Keratinocyte (primary cell): Measurements from ENCODE around the gene TMEM132C. TPM values are rescaled to one million over a fixed set of nuclear protein-coding genes. Genes with fewer than 3 reads are reported as not detected.

Source experiments
- DNase-seq: peaks from one replicate; pipeline ENCODE4 v3.0.0-alpha.2; 2011; ENCODE audit warnings: low read depth, missing footprints, low spot score
- FAIRE-seq: peaks from 2 replicates; lab custom pipeline; 2011; peaks lifted over from hg19 to GRCh38; lab: Jason Lieb, UNC
- H2AFZ ChIP-seq: 2 replicates; pipeline ENCODE4 v1.6.0; 2012; ENCODE audit warnings: low read length, control low read depth, inconsistent platforms; ENCODE audit not compliant: control insufficient read depth
- H3K27ac ChIP-seq: 2 replicates; pipeline ENCODE4 v1.5.1; 2011; ENCODE audit warnings: low read length; ENCODE audit not compliant: control insufficient read depth, insufficient read depth
- H3K27me3 ChIP-seq: 3 replicates; pipeline ENCODE4 v1.6.0; 2011; ENCODE audit warnings: low read length; ENCODE audit not compliant: control insufficient read depth, insufficient read depth; ENCODE audit errors: extremely low read depth
- H3K36me3 ChIP-seq, 2 experiments: 2 replicates in 1 of 2; 3 replicates in 1 of 2; pipeline ENCODE4 v1.5.1; 2011; ENCODE audit warnings: low read length in 2 of 2, mild to moderate bottlenecking in 1 of 2; ENCODE audit not compliant: control insufficient read depth in 2 of 2, insufficient read depth in 2 of 2; ENCODE audit errors: extremely low read depth in 1 of 2
- H3K4me1 ChIP-seq: 3 replicates; pipeline ENCODE4 v1.5.1; 2011; ENCODE audit warnings: low read length; ENCODE audit not compliant: control insufficient read depth, insufficient read depth; ENCODE audit errors: extremely low read depth
- H3K4me2 ChIP-seq: 3 replicates; pipeline ENCODE4 v1.6.0; 2011; ENCODE audit warnings: low read depth, low read length; ENCODE audit not compliant: control insufficient read depth, insufficient read depth; ENCODE audit errors: extremely low read depth
- H3K4me3 ChIP-seq, 3 experiments: fragments of 200-600 bp in 1 of 3; sonication (generic) in 1 of 3; 2 replicates in 2 of 3; 3 replicates in 1 of 3; pipeline ENCODE4 v1.5.1; 2011 to 2016; ENCODE audit warnings: low read length in 3 of 3, mild to moderate bottlenecking in 3 of 3, control low read depth in 2 of 3, inconsistent platforms in 1 of 3, low read depth in 1 of 3, mixed read lengths in 1 of 3, mixed run types in 1 of 3, moderate library complexity in 1 of 3; ENCODE audit not compliant: control insufficient read depth in 2 of 3, insufficient read depth in 2 of 3; ENCODE audit errors: extremely low read depth in 1 of 3
- H3K79me2 ChIP-seq: 2 replicates; pipeline ENCODE4 v1.6.0; 2012; ENCODE audit warnings: low read length; ENCODE audit not compliant: control insufficient read depth, insufficient read depth
- H3K9ac ChIP-seq: 3 replicates; pipeline ENCODE4 v1.6.0; 2011; ENCODE audit warnings: low read length; ENCODE audit not compliant: control insufficient read depth, insufficient read depth; ENCODE audit errors: extremely low read depth
- H3K9me1 ChIP-seq: 3 replicates; pipeline ENCODE4 v1.6.0; 2011; ENCODE audit warnings: low read length; ENCODE audit not compliant: control insufficient read depth, insufficient read depth; ENCODE audit errors: extremely low read depth
- H3K9me3 ChIP-seq: 2 replicates; pipeline ENCODE4 v1.5.1; 2012; ENCODE audit warnings: low read depth, low read length; ENCODE audit not compliant: control insufficient read depth
- H4K20me1 ChIP-seq: 3 replicates; pipeline ENCODE4 v1.6.0; 2011; ENCODE audit warnings: low read length; ENCODE audit not compliant: control insufficient read depth, insufficient read depth; ENCODE audit errors: extremely low read depth
- EZH2 ChIP-seq: IDR thresholded peaks from one replicate; pipeline ENCODE4 v1.6.1; 2012; ENCODE audit warnings: inconsistent platforms, mild to moderate bottlenecking, low read length, moderate library complexity
- dilution Hi-C: fragments of 300-500 bp; cut with MboI; formaldehyde crosslinking; loops from one replicate; pipeline ENCODE4 v1.7.0; 2020; ENCODE audit warnings: low sequenced_read_pairs; ENCODE audit not compliant: extremely low pct_ligation_motif_present
- polyA plus RNA-seq, 5 experiments: library from polyadenylated mRNA; depleted of rRNA in 3 of 5; stranded (reverse) in 3 of 5; stranded (forward) in 1 of 5; unstranded in 1 of 5; fragments of >200 nt; gene quantifications; 1 replicate in 1 of 5; 2 replicates in 3 of 5; 3 replicates in 1 of 5; pipeline versions ENCODE4 v1.2.1 to v1.2.3, GENCODE V29; 2011 to 2012; ENCODE audit warnings: missing spikeins in 2 of 5, low read depth in 1 of 5, low replicate concordance in 1 of 5
- TF ChIP-seq, protein P1 (sequence below), 3 experiments: IDR thresholded peaks in 1 of 3; conservative IDR thresholded peaks in 1 of 3; optimal IDR thresholded peaks in 1 of 3; 2 replicates in 2 of 3; 3 replicates in 1 of 3; pipeline versions ENCODE3 to v1.5.1; 2011; ENCODE audit warnings: low read length in 3 of 3, mild to moderate bottlenecking in 3 of 3, moderate library complexity in 2 of 3, control low read depth in 1 of 3, inconsistent platforms in 1 of 3; ENCODE audit not compliant: insufficient read depth in 2 of 3; ENCODE audit errors: extremely low read depth in 1 of 3

The TMEM132C gene
- polyA plus RNA-seq, 1 donor (not counting 4 experiments of a cell fraction or from before 2014, with no cell fraction given): not detected

DNA sequence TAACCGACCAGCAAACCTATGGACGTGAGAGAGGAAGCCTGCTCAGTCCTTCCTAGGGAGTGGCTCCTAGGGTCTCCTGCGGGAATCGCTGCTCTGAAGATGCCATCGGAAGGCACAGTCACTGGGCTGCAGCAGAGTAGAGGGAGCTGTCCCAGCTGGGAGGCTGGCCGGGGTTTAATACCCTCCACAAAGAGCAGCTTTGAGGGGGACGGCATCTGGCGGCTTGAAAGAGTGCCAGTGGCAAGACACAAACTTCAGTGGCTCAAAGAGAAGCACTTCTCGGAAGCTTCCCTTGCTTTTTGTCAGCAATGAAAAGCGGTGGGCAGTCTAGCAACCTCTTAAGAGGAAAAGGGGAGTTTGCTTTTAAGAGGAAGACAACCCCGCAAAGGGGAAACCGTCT is 114.6 kb downstream of the TMEM132C start:
- no peak for FAIRE-seq
- TF ChIP-seq, protein P1, sequence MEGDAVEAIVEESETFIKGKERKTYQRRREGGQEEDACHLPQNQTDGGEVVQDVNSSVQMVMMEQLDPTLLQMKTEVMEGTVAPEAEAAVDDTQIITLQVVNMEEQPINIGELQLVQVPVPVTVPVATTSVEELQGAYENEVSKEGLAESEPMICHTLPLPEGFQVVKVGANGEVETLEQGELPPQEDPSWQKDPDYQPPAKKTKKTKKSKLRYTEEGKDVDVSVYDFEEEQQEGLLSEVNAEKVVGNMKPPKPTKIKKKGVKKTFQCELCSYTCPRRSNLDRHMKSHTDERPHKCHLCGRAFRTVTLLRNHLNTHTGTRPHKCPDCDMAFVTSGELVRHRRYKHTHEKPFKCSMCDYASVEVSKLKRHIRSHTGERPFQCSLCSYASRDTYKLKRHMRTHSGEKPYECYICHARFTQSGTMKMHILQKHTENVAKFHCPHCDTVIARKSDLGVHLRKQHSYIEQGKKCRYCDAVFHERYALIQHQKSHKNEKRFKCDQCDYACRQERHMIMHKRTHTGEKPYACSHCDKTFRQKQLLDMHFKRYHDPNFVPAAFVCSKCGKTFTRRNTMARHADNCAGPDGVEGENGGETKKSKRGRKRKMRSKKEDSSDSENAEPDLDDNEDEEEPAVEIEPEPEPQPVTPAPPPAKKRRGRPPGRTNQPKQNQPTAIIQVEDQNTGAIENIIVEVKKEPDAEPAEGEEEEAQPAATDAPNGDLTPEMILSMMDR (optimal IDR thresholded peaks at IDR 0.05 in 1 of 3, IDR thresholded peaks at IDR 0.05 in 1 of 3, conservative IDR thresholded peaks at IDR 0.05 in 1 of 3; ENCODE audit: extremely low read depth in 1 of 3, insufficient read depth in 2 of 3, low read length in 3 of 3): no peak
- TF ChIP-seq EZH2: no peak
- no peaks in the 10 kb centered on the region for H3K4me1 ChIP-seq
- H4K20me1 ChIP-seq: no peaks in the 10 kb centered on the region
- peaks cover 17% of the 10 kb centered on the region for H3K9me3 ChIP-seq
- no peak overlapping the region for H3K9ac ChIP-seq
- H3K79me2 ChIP-seq: no peaks in the 10 kb centered on the region
- H3K36me3 ChIP-seq: no peaks in the 10 kb centered on the region
- dilution Hi-C loops: no loop called here
- no peak overlapping the region for H3K27ac ChIP-seq
- no peak for DNase-seq
- H3K4me3 ChIP-seq: no peak overlapping the region
- no peak overlapping the region for H2AFZ ChIP-seq
- no peaks in the 10 kb centered on the region for H3K9me1 ChIP-seq
- H3K27me3 ChIP-seq: no peaks in the 10 kb centered on the region
- no peak overlapping the region for H3K4me2 ChIP-seq

DNA sequence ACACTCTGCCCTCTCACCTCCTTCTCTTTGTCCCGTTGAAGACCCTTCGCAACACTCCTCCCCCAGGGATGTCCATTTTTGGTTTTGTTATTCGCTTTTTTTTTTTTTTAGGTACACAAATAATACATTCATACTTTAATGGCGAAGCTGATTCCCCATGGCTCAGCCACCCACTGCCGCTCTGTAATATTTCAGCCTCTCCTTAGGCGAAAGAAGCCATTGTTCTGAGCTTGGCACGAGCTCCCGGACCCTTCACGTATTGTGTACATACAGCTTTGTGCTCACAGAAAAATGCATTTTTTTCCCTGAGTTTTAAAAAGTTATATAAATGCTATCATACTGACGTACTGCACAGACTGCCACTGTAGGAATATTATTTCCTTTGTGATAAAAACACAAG is 115.0 kb downstream of the TMEM132C start:
- no peak overlapping the region for H3K4me2 ChIP-seq

More for the DNA sequence above, 115.0 kb downstream of the TMEM132C start:
- H3K4me3 ChIP-seq: no peak overlapping the region
- FAIRE-seq (no peak), DNase-seq (no peak)
- no peaks in the 10 kb centered on the region for H3K36me3 ChIP-seq
- H3K79me2 ChIP-seq: no peaks in the 10 kb centered on the region
- dilution Hi-C loops: no loop called here
- H3K27me3 ChIP-seq: no peaks in the 10 kb centered on the region
- H2AFZ ChIP-seq: no peak overlapping the region
- no peak overlapping the region for H3K27ac ChIP-seq
- H3K4me1 ChIP-seq: no peaks in the 10 kb centered on the region
- no peak for TF ChIP-seq EZH2
- TF ChIP-seq, protein P1 (optimal IDR thresholded peaks at IDR 0.05 in 1 of 3, IDR thresholded peaks at IDR 0.05 in 1 of 3, conservative IDR thresholded peaks at IDR 0.05 in 1 of 3; ENCODE audit: extremely low read depth in 1 of 3, insufficient read depth in 2 of 3, low read length in 3 of 3): no peak
- H3K9me1 ChIP-seq: no peaks in the 10 kb centered on the region
- peaks cover 17% of the 10 kb centered on the region for H3K9me3 ChIP-seq
- H4K20me1 ChIP-seq: no peaks in the 10 kb centered on the region
- H3K9ac ChIP-seq: no peak overlapping the region
